HEK293 (cell line): Measurements from ENCODE around the gene OR2S2.
A peak's percentile ranks its signal among the peaks of the same experiment; 100 is the strongest.

Experiments
- CTCF ChIA-PET: fragments of 350-600 bp; formaldehyde crosslinking; extraction: SDS; loops from one replicate; lab custom pipeline; 2021; ENCODE audit warnings: antibody characterized with exemption; lab: Yijun Ruan, JAX
- POLR2A ChIA-PET: fragments of 300-600 bp; formaldehyde crosslinking; extraction: SDS; loops from one replicate; lab custom pipeline; 2020; ENCODE audit warnings: antibody characterized with exemption, inconsistent platforms; lab: Yijun Ruan, JAX
- H3K27ac ChIP-seq: fragments of 200-500 bp; sonication (Bioruptor generic); 2 replicates; pipeline ENCODE4 v1.5.1; 2014; ENCODE audit warnings: low read depth, low read length, control low read depth, inconsistent platforms; ENCODE audit errors: extremely low read depth
- H3K36me3 ChIP-seq, 2 experiments: fragments of 200-500 bp in 1 of 2; sonication (Bioruptor generic) in 1 of 2; 1 replicate in 1 of 2; 2 replicates in 1 of 2; pipeline ENCODE4 v1.5.1; 2014 to 2017; ENCODE audit warnings: inconsistent platforms in 2 of 2, low read length in 2 of 2; ENCODE audit not compliant: control insufficient read depth in 2 of 2, insufficient read depth in 1 of 2
- H3K4me1 ChIP-seq: fragments of 200-500 bp; sonication (Bioruptor generic); 2 replicates; pipeline ENCODE4 v1.5.1; 2014; ENCODE audit warnings: mild to moderate bottlenecking, low read length, inconsistent platforms; ENCODE audit not compliant: control insufficient read depth, insufficient read depth
- H3K4me3 ChIP-seq: 2 replicates; pipeline ENCODE4 v1.5.1; 2011; ENCODE audit warnings: low read depth, mild to moderate bottlenecking, control low read depth, low read length, moderate library complexity
- H3K9me3 ChIP-seq: fragments of 200-500 bp; sonication (Bioruptor generic); 2 replicates; pipeline ENCODE4 v1.5.1; 2014; ENCODE audit warnings: low read depth, low read length, inconsistent platforms; ENCODE audit not compliant: control insufficient read depth, insufficient read depth
- GLI4 ChIP-seq: fragments of 450-650 bp; formaldehyde crosslinking; IDR thresholded peaks from 2 replicates; pipeline ENCODE4 v1.5.1; 2016; ENCODE audit warnings: missing biosample characterization, missing genetic modification characterization
- HOXC10 ChIP-seq: sonication (generic); formaldehyde crosslinking; IDR thresholded peaks from 2 replicates; pipeline ENCODE4 v1.8.1; 2023; ENCODE audit warnings: mild to moderate bottlenecking, missing genetic modification reagents
- SETDB1 ChIP-seq: IDR thresholded peaks from one replicate; pipeline ENCODE4 v1.6.1; 2017; ENCODE audit warnings: mild to moderate bottlenecking, low read length, moderate library complexity, mixed read lengths; ENCODE audit not compliant: insufficient read length
- TCF7L2 ChIP-seq: IDR thresholded peaks from 2 replicates; pipeline ENCODE4 v1.6.1; 2011; ENCODE audit warnings: low read depth, mild to moderate bottlenecking, inconsistent platforms, low read length, moderate library complexity, borderline replicate concordance
- ZBTB48 ChIP-seq: fragments of 450-650 bp; formaldehyde crosslinking; IDR thresholded peaks from 2 replicates; pipeline ENCODE4 v1.5.1; 2016; ENCODE audit warnings: missing biosample characterization, missing genetic modification characterization
- ZFP41 ChIP-seq: fragments of 450-650 bp; formaldehyde crosslinking; IDR thresholded peaks from 2 replicates; pipeline ENCODE4 v1.5.1; 2016; ENCODE audit warnings: missing biosample characterization, missing genetic modification characterization, borderline replicate concordance
- ZNF140 ChIP-seq: fragments of 450-650 bp; formaldehyde crosslinking; IDR thresholded peaks from 2 replicates; pipeline ENCODE4 v1.5.1; 2016; ENCODE audit warnings: missing biosample characterization, missing genetic modification characterization
- ZNF155 ChIP-seq: fragments of 450-650 bp; formaldehyde crosslinking; IDR thresholded peaks from 2 replicates; pipeline ENCODE4 v1.5.1; 2016; ENCODE audit warnings: missing biosample characterization, missing genetic modification characterization
- ZNF174 ChIP-seq: fragments of 450-650 bp; formaldehyde crosslinking; IDR thresholded peaks from 2 replicates; pipeline ENCODE4 v1.5.0; 2017; ENCODE audit warnings: missing biosample characterization, mild to moderate bottlenecking, missing genetic modification characterization
- ZNF184 ChIP-seq: fragments of 450-650 bp; IDR thresholded peaks from 2 replicates; pipeline ENCODE4 v1.5.1; 2018; ENCODE audit warnings: missing biosample characterization, mild to moderate bottlenecking, missing genetic modification characterization
- ZNF2 ChIP-seq: fragments of 450-650 bp; formaldehyde crosslinking; IDR thresholded peaks from 2 replicates; pipeline ENCODE4 v1.5.1; 2016; ENCODE audit warnings: missing biosample characterization, missing genetic modification characterization
- ZNF302 ChIP-seq: fragments of 450-650 bp; formaldehyde crosslinking; IDR thresholded peaks from 2 replicates; pipeline ENCODE4 v1.5.1; 2016; ENCODE audit warnings: missing biosample characterization, missing genetic modification characterization, low read depth
- ZNF311 ChIP-seq: fragments of 450-650 bp; formaldehyde crosslinking; IDR thresholded peaks from 2 replicates; pipeline ENCODE4 v1.5.1; 2017; ENCODE audit warnings: missing biosample characterization, missing genetic modification characterization, borderline replicate concordance
- ZNF544 ChIP-seq: fragments of 450-650 bp; formaldehyde crosslinking; IDR thresholded peaks from 2 replicates; pipeline ENCODE4 v1.5.0; 2017; ENCODE audit warnings: missing biosample characterization, missing genetic modification characterization
- ZNF558 ChIP-seq: fragments of 450-650 bp; formaldehyde crosslinking; IDR thresholded peaks from 2 replicates; pipeline ENCODE4 v1.5.1; 2016; ENCODE audit warnings: missing biosample characterization, missing genetic modification characterization
- ZNF610 ChIP-seq: fragments of 450-650 bp; formaldehyde crosslinking; IDR thresholded peaks from 2 replicates; pipeline ENCODE4 v1.5.1; 2016; ENCODE audit warnings: missing biosample characterization, missing genetic modification characterization, borderline replicate concordance
- ZNF654 ChIP-seq: fragments of 450-650 bp; formaldehyde crosslinking; IDR thresholded peaks from 2 replicates; pipeline ENCODE4 v1.5.1; 2016; ENCODE audit warnings: low read depth, missing biosample characterization, missing genetic modification characterization
- ZNF768 ChIP-seq: fragments of 450-650 bp; formaldehyde crosslinking; IDR thresholded peaks from 2 replicates; pipeline ENCODE4 v1.5.1; 2018; ENCODE audit warnings: missing biosample characterization, mild to moderate bottlenecking, missing genetic modification characterization
- ZNF791 ChIP-seq: fragments of 450-650 bp; formaldehyde crosslinking; IDR thresholded peaks from 2 replicates; pipeline ENCODE4 v1.5.1; 2016; ENCODE audit warnings: missing biosample characterization, missing genetic modification characterization
- TF ChIP-seq, protein P1 (sequence below): fragments of 450-650 bp; formaldehyde crosslinking; IDR thresholded peaks from 2 replicates; pipeline ENCODE4 v1.5.1; 2016; ENCODE audit warnings: missing biosample characterization, missing genetic modification characterization, low read depth
- TF ChIP-seq, protein P2 (sequence below): fragments of 450-650 bp; formaldehyde crosslinking; IDR thresholded peaks from 2 replicates; pipeline ENCODE4 v1.5.1; 2016; ENCODE audit warnings: missing biosample characterization, missing genetic modification characterization
- TF ChIP-seq, protein P3 (sequence below): fragments of 450-650 bp; formaldehyde crosslinking; IDR thresholded peaks from 2 replicates; pipeline ENCODE4 v1.5.1; 2016; ENCODE audit warnings: missing biosample characterization, missing genetic modification characterization, borderline replicate concordance
- TF ChIP-seq, protein P4 (sequence below): fragments of 450-650 bp; formaldehyde crosslinking; IDR thresholded peaks from 2 replicates; pipeline ENCODE4 v1.5.1; 2016; ENCODE audit warnings: missing biosample characterization, missing genetic modification characterization

The OR2S2 gene

DNA sequence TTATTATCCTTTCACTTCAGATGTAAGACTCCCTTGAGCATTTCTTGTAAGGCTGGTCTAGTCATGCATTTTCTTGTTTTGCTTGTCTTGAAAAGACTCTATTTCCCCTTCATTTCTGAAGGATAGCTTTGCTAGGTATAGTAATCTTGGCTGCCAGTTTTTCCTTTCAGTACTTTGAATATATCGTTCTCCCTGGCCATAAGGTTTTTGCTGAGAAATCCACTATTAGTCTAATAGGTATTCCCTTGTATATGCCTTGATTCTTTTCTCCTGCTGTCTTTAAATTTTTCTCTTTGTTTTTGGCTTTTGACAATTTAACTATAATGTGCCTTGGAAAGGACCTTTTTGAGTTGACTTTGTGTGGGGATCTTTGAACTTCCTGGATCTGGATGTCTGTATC, 16.8 kb upstream of the OR2S2 start (continued):
- TF ChIP-seq, protein P1, sequence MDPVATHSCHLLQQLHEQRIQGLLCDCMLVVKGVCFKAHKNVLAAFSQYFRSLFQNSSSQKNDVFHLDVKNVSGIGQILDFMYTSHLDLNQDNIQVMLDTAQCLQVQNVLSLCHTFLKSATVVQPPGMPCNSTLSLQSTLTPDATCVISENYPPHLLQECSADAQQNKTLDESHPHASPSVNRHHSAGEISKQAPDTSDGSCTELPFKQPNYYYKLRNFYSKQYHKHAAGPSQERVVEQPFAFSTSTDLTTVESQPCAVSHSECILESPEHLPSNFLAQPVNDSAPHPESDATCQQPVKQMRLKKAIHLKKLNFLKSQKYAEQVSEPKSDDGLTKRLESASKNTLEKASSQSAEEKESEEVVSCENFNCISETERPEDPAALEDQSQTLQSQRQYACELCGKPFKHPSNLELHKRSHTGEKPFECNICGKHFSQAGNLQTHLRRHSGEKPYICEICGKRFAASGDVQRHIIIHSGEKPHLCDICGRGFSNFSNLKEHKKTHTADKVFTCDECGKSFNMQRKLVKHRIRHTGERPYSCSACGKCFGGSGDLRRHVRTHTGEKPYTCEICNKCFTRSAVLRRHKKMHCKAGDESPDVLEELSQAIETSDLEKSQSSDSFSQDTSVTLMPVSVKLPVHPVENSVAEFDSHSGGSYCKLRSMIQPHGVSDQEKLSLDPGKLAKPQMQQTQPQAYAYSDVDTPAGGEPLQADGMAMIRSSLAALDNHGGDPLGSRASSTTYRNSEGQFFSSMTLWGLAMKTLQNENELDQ (tag by site-specific recombination), result no peak
- TF ChIP-seq ZNF311 (tag by site-specific recombination) (no peak), TCF7L2 (no peak), ZNF791 (tag by site-specific recombination) (peak; percentile 96), GLI4 (no peak), ZNF610 (no peak), SETDB1 (peak; percentile 73)
- TF ChIP-seq, protein P2, sequence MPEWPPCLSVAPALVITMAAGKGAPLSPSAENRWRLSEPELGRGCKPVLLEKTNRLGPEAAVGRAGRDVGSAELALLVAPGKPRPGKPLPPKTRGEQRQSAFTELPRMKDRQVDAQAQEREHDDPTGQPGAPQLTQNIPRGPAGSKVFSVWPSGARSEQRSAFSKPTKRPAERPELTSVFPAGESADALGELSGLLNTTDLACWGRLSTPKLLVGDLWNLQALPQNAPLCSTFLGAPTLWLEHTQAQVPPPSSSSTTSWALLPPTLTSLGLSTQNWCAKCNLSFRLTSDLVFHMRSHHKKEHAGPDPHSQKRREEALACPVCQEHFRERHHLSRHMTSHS (tag by site-specific recombination), result no peak

DNA sequence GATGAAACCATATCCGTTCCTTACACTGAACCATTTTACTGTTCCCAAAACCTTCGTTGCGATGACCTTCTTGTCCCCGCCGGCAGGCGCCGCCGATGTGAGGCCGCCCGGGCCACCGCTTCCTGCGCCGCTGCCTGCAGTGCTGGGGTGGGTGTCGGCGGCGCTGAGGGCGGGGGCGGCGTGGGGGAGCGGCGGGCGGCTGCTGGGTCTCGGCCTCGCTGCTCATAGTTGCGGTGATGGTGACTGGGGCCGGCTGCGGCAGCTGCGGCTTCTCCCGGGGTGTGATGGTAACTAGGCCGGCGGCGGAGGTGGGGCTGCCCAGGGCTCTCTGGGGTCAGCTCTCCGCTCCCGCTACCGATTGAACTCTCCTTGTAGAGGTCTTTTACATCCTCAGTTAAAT, 14.1 kb upstream of the OR2S2 start:
- H3K4me3 ChIP-seq, result no peak overlapping the region
- CTCF ChIA-PET, result no interaction called here

More for the DNA sequence above, 14.1 kb upstream of the OR2S2 start:
- H3K4me1 ChIP-seq, result no peaks in the 10 kb centered on the region
- POLR2A ChIA-PET, result no interaction called here
- no peaks in the 10 kb centered on the region for H3K9me3 ChIP-seq
- TF ChIP-seq ZNF302 (tag by site-specific recombination) (no peak), ZBTB48 (tag by site-specific recombination) (no peak), ZNF184 (no peak), ZNF155 (tag by site-specific recombination) (no peak), ZNF558 (no peak), ZFP41 (no peak), ZNF2 (tag by site-specific recombination) (no peak), ZNF768 (tag by site-specific recombination) (no peak), ZNF544 (tag by site-specific recombination) (no peak), ZNF174 (tag by site-specific recombination) (no peak), ZNF654 (tag by site-specific recombination) (no peak), ZNF140 (no peak), HOXC10 (no peak)
- TF ChIP-seq, protein P3, sequence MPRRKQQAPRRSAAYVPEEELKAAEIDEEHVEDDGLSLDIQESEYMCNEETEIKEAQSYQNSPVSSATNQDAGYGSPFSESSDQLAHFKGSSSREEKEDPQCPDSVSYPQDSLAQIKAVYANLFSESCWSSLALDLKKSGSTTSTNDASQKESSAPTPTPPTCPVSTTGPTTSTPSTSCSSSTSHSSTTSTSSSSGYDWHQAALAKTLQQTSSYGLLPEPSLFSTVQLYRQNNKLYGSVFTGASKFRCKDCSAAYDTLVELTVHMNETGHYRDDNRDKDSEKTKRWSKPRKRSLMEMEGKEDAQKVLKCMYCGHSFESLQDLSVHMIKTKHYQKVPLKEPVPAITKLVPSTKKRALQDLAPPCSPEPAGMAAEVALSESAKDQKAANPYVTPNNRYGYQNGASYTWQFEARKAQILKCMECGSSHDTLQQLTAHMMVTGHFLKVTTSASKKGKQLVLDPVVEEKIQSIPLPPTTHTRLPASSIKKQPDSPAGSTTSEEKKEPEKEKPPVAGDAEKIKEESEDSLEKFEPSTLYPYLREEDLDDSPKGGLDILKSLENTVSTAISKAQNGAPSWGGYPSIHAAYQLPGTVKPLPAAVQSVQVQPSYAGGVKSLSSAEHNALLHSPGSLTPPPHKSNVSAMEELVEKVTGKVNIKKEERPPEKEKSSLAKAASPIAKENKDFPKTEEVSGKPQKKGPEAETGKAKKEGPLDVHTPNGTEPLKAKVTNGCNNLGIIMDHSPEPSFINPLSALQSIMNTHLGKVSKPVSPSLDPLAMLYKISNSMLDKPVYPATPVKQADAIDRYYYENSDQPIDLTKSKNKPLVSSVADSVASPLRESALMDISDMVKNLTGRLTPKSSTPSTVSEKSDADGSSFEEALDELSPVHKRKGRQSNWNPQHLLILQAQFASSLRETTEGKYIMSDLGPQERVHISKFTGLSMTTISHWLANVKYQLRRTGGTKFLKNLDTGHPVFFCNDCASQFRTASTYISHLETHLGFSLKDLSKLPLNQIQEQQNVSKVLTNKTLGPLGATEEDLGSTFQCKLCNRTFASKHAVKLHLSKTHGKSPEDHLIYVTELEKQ, result no peak
- TF ChIP-seq, protein P4, sequence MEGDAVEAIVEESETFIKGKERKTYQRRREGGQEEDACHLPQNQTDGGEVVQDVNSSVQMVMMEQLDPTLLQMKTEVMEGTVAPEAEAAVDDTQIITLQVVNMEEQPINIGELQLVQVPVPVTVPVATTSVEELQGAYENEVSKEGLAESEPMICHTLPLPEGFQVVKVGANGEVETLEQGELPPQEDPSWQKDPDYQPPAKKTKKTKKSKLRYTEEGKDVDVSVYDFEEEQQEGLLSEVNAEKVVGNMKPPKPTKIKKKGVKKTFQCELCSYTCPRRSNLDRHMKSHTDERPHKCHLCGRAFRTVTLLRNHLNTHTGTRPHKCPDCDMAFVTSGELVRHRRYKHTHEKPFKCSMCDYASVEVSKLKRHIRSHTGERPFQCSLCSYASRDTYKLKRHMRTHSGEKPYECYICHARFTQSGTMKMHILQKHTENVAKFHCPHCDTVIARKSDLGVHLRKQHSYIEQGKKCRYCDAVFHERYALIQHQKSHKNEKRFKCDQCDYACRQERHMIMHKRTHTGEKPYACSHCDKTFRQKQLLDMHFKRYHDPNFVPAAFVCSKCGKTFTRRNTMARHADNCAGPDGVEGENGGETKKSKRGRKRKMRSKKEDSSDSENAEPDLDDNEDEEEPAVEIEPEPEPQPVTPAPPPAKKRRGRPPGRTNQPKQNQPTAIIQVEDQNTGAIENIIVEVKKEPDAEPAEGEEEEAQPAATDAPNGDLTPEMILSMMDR (tag by site-specific recombination), result no peak
- H3K36me3 ChIP-seq, result no peaks in the 10 kb centered on the region
- H3K27ac ChIP-seq, result no peak overlapping the region
